Astrocyte of the cerebellum (primary cell): ENCODE data around the gene USP40.
A peak's percentile ranks its signal among the peaks of the same experiment; 100 is the strongest.

Source experiments
- DNase-seq: peaks from one replicate; pipeline ENCODE4 v3.0.0-alpha.2; 2011; ENCODE audit warnings: low read depth
- H3K4me3 ChIP-seq: 2 replicates; pipeline ENCODE4 v1.5.1; 2011; ENCODE audit warnings: mild to moderate bottlenecking, low read depth, low read length, moderate library complexity
- in situ Hi-C: cut with HindIII; loops from 2 replicates; pipeline ENCODE4 v1.10.0; 2017; ENCODE audit warnings: low sequenced_read_pairs
- TF ChIP-seq, protein P1 (sequence below): IDR thresholded peaks from 2 replicates; pipeline ENCODE4 v1.5.1; 2012; ENCODE audit warnings: low read length, low read depth, moderate library complexity, mild to moderate bottlenecking; ENCODE audit errors: missing control alignments

USP40 gene, protein sequence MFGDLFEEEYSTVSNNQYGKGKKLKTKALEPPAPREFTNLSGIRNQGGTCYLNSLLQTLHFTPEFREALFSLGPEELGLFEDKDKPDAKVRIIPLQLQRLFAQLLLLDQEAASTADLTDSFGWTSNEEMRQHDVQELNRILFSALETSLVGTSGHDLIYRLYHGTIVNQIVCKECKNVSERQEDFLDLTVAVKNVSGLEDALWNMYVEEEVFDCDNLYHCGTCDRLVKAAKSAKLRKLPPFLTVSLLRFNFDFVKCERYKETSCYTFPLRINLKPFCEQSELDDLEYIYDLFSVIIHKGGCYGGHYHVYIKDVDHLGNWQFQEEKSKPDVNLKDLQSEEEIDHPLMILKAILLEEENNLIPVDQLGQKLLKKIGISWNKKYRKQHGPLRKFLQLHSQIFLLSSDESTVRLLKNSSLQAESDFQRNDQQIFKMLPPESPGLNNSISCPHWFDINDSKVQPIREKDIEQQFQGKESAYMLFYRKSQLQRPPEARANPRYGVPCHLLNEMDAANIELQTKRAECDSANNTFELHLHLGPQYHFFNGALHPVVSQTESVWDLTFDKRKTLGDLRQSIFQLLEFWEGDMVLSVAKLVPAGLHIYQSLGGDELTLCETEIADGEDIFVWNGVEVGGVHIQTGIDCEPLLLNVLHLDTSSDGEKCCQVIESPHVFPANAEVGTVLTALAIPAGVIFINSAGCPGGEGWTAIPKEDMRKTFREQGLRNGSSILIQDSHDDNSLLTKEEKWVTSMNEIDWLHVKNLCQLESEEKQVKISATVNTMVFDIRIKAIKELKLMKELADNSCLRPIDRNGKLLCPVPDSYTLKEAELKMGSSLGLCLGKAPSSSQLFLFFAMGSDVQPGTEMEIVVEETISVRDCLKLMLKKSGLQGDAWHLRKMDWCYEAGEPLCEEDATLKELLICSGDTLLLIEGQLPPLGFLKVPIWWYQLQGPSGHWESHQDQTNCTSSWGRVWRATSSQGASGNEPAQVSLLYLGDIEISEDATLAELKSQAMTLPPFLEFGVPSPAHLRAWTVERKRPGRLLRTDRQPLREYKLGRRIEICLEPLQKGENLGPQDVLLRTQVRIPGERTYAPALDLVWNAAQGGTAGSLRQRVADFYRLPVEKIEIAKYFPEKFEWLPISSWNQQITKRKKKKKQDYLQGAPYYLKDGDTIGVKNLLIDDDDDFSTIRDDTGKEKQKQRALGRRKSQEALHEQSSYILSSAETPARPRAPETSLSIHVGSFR

DNA sequence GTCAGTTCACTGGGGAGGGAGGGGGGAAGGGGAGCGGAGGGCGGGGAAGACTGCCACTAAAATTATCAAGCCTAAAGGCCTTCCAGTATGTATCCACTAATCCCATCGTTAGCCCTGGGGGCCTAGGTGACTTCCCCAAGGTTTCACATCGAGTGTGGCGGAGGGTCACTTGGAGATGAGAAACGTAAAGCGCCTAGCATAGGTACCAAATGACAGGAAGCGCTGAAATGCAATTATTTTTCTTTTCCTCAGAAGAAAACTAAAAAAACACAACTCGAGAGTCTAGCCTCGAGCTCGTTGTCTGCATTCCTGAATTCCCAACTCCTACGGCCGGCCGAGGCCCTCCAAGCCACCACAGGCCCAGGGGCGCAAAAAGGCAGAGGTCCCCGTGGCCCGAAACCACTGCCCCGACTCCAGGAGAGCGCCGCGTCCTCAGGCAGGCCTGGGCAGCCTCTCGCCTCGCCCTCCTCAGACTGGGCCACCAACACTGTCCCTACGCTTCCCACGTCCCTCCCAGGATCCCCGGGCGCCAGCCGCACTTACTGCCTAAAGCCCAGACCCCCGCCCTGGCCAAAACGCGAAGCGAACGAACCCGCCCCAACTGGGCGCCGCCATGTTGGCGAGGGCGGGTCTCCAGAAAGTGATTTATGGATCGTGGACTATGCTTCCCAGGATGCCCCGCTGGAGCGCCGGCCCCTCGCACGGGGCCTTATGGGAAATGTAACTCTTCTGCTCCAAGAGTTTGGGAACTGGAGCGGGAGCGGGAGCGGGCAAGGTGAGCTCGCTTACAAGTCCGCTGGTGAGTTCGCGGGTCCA, at the start of gene USP40:
TSS of gene USP40 (minus strand) at position 642 of the 816 bp plus-strand sequence. CDS start 1,228 bp downstream, outside the sequence.
- peak within 1 kb of the TSS; percentile 88 for H3K4me3 ChIP-seq
- in situ Hi-C loops, result no loop called here
- DNase-seq, result peak; percentile 82
- TF ChIP-seq, protein P1, sequence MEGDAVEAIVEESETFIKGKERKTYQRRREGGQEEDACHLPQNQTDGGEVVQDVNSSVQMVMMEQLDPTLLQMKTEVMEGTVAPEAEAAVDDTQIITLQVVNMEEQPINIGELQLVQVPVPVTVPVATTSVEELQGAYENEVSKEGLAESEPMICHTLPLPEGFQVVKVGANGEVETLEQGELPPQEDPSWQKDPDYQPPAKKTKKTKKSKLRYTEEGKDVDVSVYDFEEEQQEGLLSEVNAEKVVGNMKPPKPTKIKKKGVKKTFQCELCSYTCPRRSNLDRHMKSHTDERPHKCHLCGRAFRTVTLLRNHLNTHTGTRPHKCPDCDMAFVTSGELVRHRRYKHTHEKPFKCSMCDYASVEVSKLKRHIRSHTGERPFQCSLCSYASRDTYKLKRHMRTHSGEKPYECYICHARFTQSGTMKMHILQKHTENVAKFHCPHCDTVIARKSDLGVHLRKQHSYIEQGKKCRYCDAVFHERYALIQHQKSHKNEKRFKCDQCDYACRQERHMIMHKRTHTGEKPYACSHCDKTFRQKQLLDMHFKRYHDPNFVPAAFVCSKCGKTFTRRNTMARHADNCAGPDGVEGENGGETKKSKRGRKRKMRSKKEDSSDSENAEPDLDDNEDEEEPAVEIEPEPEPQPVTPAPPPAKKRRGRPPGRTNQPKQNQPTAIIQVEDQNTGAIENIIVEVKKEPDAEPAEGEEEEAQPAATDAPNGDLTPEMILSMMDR, result no peak

DNA sequence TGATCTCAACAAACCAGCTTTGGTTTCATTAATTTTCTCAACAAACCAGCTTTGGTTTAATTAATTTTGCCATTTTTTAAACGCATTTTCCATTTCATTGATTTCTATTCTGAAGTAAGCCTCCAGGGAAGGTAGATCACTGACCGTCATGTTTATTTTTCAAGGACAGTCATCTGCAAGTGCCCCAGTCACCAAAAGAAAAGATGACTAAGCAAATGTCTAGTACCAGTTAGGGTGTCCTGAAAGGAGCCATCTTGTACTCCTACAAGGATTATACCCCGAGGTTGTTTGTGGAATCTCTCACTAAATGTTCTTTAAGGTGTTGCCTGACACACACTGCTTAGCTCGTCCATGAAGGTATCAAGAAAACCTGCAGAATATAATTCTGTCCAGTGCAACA, 44.7 kb upstream of the USP40 start:
- TF ChIP-seq, protein P1, result no peak
- in situ Hi-C loops, result no loop called here
- no peak overlapping the region for H3K4me3 ChIP-seq
- no peak for DNase-seq

DNA sequence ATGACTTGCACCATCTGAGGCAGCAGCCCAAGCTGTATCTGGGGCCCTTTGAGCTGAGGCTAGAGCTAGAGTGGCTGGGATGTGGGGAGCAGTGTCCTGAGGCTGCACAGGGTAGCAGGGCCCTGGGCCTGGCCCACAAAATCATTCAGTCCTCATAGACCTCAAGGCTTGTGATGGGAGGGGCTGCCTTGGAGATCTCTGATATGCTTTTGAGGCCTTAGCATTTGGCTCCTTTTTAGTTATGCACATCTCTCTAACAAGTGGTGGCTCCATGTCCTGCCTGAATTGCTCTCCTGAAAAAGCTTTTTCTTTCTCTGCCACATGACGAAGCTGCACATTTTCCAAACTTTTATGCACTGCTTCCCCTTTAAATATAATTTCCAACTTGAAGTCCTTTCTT, 39.1 kb upstream of the USP40 start:
- in situ Hi-C loops, result no loop called here
- DNase-seq, result no peak
- H3K4me3 ChIP-seq, result no peak overlapping the region
- TF ChIP-seq, protein P1, result no peak

DNA sequence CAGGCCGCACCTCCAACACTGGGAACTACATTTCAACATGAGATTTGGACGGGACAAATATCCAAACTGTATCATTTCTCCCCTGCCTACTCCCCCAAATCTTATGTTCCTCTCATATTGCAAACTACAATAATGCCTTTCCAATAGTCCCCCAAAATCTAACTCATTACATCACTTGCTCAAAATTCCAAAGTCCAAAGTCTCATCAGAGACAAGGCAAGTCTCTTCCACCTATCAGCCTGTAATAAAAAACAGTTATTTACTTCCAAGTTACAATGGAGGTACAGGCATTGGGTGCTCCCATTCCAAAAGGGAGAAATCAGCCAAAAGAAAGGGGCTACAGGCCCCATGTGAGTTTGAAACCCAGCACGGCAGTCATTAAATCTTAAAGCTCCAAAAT, 38.2 kb upstream of the USP40 start:
- H3K4me3 ChIP-seq, result no peak overlapping the region
- DNase-seq, result no peak
- in situ Hi-C loops, result no loop called here
- TF ChIP-seq, protein P1, result no peak

DNA sequence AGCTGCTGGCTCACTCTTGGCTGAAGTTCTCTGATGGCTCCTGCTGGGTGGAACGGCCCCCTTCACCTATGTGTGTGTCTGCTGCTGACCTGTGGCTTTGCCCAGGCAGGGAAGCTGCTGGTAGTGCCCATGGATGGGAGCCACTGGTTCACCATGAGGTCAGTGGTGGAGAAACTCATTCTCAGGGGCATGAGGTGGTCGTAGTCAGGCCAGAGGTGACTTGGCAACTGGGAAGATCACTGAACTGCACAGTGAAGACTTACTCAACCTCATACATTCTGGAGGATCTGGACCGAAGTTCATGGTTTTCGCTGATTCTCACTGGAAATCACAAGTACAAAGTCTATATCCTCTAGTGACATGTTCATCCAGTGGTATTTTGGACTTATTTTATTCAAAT, 36.9 kb upstream of the USP40 start:
- TF ChIP-seq, protein P1, result no peak
- in situ Hi-C loops, result no loop called here
- no peak overlapping the region for H3K4me3 ChIP-seq
- no peak for DNase-seq
